Activated CD8-positive, alpha-beta memory T cell treated with anti-CD3 and anti-CD28 coated beads, Interleukin-2, amount 50 U/mL, for 48 hours (primary cell): Measurements from ENCODE around the gene LACTB.

ENCODE experiments used
- DNase-seq: peaks from one replicate; pipeline ENCODE4 v3.0.0-alpha.2; 2020

The LACTB gene, protein sequence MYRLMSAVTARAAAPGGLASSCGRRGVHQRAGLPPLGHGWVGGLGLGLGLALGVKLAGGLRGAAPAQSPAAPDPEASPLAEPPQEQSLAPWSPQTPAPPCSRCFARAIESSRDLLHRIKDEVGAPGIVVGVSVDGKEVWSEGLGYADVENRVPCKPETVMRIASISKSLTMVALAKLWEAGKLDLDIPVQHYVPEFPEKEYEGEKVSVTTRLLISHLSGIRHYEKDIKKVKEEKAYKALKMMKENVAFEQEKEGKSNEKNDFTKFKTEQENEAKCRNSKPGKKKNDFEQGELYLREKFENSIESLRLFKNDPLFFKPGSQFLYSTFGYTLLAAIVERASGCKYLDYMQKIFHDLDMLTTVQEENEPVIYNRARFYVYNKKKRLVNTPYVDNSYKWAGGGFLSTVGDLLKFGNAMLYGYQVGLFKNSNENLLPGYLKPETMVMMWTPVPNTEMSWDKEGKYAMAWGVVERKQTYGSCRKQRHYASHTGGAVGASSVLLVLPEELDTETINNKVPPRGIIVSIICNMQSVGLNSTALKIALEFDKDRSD

DNA sequence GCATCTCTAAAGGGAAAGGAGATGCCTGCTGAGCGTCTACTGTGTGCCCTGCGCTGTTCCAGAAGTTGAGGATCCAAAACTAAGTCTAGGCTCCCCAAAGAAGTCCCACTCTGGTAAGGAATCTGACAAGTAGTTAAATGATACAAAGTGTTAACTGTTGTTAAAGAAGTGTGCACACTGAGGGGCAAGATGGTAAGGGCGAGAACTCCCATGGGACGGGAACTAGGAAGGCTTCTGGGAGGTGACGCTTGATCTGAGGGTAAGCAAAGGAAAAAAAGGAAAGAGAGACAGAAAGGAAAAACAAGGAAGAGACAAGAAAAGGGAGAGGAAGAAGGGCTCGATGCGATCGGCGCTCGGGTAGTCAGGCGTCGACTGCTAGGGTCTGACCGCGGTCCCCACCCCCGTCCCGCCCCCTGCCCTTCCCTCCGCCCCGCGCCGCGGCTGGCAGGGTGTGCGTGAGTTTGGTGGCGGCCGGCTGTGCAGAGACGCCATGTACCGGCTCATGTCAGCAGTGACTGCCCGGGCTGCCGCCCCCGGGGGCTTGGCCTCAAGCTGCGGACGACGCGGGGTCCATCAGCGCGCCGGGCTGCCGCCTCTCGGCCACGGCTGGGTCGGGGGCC lies at the start of gene LACTB:
LACTB (plus strand) TSS at position 480 of the 620 bp plus-strand sequence; CDS start at position 491, 11 bp downstream.
- DNase-seq, result peak; percentile 90

DNA sequence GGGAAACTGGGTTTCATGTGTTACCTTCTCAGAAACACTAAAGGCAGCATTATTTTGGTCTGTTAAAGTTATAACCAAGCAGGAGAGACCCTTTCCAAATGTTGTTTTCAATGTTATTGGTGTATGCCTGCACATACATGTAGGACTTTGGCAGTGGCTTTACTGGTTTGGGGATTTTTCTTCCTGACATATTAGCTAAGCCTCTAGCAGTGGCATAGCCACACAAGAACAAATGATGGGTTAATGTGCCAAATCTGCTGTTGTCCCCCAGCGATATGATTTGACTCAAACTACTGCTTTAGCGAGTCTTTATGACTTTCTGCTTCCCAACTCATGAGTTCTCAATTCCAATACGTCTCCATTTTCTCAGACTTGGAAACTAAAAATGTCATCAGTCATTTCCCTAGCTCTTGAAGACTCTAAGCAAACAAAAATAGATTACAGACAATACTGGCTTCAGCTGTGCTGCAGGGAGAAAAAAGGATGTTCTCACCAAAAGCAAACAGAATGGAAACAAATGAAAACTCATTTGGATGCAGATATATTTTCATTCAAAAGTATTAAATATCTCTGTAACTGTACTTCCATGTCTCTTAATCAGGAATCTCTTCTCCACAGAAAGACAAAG lies 49.5 kb upstream of the LACTB start:
- no peak for DNase-seq

DNA sequence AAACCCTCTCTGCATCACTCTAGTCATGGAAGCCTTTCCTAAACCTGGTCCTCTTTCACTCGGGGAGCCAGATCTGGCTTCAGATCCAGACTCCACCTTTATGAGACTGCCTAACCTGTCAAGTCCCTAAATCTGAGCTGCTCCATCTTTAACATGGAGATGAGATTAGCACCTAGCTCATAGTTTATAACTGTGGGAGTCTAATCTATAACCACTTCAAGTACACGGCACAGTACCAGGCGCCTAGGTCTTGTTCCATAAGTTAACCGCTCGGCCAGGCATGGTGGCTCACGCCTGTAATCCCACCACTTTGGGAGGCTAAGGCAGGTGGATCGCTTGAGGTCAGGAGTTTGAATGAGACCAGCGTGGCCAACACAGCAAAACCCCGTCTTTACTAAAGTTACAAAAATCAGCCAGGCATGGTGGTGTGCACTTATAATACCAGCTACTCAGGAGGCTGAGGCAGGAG lies 48.8 kb upstream of the LACTB start:
- no peak for DNase-seq

DNA sequence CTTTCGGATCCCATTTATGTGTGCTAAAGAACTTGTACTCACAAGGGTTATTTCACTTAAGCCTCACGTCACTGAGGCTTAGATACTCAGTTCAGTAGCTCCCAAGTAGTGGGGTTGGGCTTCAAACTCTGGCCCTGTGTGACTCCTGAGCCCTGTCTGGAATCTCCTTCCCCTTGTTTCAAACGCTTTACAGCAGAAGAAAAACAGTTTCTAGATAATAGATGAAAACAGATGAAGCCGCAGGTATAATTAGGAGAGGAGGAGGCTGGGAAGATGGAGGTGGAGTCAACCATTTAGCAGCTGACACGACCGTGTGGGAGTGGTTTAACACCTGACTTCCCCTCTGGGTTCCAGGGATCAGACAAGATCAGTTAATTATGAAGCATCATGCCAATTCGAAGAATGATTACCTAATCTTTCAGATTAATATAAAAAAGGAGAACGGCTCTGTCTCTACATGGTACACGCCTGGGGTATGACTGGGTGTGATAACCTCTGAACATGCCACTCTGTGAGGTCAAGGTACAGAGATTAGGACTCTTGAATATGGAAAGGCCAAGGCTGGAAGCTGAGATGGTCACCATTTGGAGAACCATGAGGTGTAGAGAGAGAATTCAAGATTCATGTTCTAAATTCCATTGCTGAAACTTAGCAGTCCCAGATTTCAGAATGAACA lies 48.0 kb upstream of the LACTB start:
- no peak for DNase-seq

DNA sequence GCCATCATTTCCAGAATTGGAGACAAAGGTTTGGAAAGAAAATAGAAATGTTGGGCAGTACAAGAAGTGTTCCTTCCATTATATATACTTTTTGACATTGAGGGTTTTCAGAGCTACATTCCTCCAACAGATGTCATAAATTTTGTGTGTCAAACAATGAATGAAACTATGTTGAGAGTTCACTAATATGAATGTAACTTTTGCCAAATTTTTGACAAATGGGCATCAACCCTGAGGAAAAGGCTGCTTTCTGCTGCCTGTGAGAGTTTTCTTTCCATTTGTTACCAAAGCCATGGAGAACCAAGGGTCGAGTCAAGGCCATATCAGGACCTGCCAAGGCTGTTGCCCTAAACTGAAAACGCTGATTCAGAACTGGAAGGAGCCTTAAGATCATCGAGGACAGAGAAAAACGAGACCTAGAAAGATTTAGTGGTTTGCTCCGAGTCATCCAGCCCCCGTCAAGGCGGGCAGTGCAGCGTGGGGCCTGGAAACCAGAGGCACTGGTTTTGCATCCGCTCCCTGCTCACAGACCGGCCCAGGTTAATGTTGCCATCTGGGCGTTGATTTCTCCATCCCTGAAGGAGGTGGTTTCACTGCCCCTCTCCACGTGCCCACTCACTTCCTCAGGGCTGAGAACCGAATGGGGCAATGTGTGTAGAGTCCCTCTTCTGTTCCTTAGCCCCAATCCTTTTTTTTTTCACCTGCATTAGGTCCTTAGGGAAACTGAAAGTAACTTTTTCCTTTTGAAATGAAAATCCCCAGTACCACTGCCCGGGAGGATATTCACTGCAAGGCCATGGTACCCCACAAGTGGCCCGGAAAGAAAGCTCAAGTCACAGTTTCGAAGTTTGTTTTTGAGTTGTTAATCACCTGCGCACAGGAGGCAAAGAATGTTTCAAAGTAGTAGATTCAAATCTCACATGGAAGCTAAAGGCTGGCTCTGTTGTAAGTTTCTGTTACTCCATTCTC lies 46.4 kb upstream of the LACTB start:
- DNase-seq, result no peak

DNA sequence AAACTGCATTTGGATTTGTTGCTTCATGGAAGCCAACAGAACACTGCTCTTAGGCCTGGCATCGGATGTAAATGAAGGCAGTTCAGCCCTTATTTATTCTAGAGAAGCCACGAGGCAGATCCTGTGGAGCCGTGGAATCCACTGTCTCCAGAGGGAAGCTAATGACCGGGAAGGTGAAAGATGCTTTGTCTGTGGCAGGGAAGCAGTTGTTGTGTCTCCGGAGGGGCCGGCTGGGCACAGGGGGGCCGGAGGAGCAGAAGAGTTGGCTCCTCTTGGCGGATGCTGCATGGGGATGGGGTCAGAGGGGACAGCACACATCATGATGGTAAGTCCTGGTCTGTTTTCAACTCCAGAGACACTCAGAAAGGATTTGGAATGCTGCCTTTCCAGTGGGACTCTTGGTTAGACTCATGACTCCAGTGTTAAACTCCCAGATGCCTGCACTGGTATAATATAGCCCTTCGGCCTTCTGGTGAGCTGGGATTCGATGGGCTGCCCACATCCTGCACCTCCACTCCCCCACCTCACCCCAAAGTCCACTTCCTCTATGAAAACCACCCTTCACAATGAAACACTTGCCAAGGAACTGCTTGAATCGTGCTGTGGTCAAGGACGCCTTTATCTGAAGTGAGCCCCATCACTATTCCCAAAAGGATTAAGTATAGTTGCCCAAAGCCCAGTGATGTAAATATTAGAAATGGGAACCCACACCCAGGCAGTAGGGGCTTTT lies 45.5 kb upstream of the LACTB start:
- DNase-seq, result no peak

DNA sequence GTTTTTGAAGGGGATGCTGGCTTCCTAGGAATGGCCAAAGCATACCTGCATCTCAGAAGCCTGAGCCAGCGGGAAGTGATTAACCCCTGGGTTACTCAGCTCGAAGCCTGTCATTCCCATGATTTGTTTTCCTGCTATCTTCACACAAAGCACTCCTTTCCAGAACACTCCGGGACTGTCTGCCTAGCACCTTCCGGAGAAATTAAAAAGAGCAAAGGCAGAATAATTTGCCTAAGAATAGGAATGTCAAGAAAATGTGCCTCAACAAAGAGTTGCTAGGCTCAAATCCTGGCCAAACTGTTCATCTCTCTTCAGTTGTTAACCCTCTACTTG lies 45.0 kb upstream of the LACTB start:
- DNase-seq, result no peak

DNA sequence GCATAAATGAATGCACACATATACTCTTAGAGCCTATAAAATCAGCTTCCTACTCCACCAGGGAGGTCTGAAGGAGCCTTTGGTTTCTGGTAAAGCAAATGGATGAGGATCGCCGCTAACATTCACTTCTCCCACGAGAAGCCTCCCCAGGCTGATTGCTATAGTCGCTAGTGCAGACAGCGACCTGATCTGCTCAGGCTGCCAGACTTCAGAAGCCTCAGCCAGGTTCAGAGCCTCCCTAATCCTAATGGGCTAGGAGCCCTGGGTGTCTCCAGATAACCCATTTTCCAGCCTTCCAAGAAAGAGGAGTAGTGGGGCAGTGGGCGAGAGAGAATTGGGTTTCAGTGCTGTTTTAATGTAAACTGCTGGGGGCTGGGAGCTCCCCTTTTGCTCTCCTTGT lies 43.7 kb upstream of the LACTB start:
- no peak for DNase-seq

DNA sequence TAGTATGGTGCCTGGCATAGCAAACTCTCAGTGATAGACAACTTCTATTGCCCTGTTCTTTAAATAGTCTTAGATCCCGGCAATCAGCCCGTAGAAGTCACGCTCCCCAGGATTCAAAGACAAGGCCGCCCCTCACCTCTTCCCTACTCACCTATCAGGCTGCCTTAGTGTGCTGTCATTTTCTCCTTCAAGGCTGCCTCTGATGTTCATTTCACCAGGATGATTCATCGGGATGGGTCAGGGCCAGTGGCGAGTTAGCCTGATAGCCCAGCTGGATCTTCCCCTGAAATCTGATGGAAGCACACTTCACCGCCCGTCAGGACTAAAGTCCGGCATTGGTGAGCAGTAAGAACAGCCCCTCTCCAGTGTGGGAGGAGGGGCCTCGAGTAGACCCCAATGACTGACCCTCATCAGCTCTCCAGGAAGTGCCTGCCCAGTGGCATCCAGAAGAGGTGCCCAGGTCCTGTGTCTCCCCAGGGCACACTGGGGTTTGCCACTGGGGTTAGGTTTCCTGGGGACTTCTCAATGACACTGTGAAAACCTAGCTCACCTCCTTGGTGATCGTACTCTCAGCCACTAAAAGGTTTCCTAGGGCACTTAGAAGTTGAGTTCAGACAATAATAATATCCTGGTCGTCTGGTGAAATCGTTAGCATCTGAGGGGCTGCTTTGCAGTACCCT lies 41.6 kb upstream of the LACTB start:
- no peak for DNase-seq

DNA sequence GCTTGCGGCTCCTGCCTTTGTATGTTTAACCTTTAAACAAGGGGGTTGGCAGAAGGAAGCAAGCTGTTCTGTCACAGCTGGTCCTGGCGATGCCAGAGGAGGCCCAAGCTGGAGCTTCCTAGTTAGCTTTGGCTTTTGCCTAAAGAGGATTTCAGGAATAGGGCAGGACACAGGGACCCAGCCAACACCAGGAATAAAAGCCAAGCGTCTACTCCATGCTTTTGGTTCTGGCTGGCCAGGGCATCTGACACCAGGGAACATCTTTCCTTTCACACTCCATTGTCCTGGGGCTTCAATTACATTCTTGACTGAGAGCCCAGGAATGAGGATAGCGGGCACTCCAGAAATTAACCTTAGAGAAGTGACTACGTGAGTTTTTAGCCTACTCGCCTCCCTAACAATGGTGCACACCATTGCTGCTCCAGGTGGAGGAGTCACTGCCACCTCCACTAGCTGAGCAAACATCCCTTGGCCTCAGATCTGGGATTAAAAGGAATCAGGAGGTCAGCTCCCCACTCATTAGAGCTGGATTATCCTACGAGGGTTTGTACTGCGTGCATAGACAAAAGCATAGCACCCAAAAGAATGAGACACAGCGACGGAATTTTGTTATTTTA lies 40.9 kb upstream of the LACTB start:
- no peak for DNase-seq

DNA sequence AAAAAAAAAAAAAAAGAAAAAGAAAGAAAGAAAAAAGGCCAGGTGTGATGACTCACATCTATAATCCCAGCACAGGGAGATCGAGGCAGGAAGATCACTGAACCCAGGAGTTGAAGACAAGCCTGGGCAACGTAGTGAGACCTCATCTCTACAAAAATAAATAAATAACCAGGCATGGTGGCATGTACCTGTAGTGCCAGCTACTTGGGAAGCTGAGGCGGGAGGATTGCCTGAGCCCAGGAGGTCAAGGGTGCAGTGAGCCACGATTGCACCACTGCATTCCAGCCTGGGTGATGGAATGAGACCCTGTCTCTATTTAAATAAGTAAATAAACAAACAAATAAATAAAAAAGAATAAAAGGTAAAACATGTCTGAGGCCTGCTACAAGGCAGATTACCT lies 39.3 kb upstream of the LACTB start:
- DNase-seq, result no peak

DNA sequence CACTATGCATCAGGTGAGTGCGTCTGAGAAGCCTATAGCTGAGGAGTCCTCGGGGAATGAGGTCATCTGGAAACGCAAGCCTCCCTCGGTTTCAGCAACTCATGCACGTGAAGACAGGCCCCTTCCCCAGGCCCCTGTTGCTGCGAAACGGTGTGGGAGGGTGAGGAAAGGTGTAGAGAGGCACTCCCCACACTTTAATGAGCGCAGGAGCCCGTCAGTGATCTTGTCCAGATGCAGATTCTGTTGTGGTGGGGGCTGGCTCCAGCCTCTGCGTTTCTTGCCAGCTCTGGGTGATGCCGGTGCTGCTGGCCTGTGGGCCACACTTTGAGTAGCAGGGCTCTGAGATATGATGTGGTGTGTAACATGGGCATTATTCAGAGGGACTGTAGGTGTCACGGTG lies 38.6 kb upstream of the LACTB start:
- DNase-seq, result no peak

DNA sequence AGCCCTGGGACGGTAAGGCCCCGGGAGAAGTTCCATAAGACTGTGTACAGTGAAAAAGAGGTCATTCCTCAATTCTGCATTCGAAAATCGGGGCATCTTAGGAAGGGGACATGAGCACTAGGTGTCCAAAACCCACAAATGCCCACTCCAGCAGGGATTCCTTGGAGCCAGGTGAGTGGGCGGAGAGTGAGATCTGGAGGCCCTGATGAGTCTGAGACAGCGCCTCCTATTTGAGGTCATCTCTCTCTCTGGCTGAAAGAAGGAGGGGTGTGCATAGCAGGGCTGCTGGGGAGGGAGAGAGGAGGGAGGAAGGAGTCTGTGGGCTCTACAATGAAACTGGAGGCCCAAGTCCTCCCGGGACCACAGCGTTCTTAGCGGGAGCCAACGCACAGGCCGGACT lies 38.1 kb upstream of the LACTB start:
- DNase-seq, result no peak

DNA sequence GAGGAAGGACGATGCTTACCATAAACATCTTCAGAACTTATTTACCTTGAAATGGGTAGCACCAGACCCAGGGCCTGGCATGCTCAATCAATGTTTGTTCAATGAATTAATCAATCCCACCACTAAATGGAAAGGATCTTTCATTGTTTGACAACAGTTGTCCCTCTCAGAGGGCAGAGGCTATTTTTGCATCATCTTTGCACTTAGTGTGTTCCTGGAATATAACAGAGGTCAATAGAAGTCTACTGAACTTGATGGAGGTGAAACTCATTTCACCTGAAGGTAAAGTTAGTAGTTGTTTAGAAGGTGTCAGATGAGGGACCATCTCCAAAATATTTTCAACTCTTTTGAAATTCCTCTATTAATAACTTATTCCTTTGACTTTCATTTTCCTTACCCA lies 36.9 kb upstream of the LACTB start:
- DNase-seq, result no peak

DNA sequence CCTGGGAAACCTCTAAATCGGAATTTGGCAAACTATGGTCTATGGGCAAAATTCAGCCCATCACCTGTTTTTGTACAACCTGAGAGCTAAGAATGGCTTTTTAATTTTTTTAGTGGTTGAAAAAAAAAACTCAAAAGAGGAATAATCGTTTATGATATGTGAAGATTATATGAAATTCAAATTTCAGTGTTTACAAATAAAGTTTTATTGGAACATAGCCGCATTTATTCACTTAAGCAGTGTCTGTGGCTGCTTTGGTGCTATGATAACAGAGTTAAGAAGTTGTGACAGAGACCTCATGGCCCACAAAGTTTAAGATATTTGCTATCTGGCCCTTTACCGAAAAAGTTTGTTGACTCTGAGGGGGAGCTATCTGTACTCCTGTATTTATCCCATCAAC lies 36.4 kb upstream of the LACTB start:
- DNase-seq, result no peak

DNA sequence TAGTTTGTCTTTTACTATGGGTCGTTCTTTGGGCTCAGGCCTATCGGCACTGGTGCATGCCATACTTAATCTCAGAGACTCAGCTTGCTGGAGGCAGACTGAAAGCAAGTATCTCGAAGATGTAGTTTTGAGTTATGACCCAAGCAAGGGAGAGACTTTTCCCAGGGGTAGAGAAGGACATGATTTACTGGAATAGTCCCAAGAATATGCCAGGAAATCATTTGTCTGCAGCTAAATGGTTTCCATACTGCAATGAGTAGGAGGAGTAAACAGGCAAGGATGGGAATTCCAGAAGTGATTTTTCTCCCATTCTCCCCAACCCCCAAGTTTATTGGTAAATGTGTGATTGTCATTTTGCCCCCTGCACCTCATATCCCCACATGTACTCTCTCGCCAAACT lies 35.4 kb upstream of the LACTB start:
- no peak for DNase-seq

DNA sequence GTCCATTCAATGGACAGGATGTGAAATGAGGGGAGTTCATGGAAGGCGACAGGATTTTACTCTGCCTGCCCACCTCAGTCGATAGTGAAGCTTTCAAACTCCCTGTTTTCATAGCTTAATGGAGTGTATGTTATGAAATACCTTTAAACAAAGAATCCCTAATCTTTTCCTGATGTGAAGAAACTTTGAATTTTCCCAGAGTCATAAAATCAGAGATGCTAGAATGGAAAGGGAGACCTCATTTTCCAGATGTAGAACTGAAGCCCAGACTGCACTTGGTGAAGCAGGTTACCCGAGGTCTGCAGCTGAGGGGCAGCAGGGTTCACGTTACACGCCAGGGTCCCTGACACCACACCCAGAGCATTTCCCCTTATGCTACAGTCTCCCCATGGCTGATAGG lies 34.7 kb upstream of the LACTB start:
- no peak for DNase-seq

DNA sequence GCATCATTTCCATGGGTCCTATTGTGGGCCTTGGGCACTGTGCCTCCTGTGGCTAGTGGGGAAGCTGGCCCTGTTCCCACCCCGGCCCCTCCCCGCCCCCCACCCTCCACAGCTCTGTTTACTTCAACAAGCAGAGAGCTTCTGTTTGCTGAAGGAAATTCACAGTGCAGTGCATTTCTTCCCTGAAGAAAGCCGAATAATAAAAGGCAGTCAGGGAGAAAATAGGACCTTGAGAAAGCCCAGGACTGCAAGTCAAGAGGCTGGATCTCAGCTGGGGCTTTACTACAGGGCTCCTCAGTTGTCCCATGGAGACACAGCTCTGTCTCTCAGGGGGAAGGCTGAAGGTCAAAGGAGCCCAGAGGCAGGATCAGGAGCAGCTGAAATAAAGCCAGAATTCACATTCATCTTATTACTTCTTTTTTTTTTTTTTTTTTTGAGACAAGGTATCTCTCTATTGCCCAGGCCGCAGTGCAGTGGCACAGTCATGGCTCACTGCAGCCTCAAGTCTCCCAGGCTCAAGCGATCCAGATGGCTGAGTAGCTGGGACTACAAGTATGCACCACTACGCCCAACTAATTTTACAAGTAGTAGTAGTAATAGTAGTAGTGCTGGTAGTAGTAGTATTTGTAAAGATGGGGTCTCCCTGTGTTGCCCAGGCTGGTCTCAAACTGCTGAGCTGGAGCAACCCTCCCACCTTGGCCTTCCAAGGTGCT lies 33.0 kb upstream of the LACTB start:
- no peak for DNase-seq

DNA sequence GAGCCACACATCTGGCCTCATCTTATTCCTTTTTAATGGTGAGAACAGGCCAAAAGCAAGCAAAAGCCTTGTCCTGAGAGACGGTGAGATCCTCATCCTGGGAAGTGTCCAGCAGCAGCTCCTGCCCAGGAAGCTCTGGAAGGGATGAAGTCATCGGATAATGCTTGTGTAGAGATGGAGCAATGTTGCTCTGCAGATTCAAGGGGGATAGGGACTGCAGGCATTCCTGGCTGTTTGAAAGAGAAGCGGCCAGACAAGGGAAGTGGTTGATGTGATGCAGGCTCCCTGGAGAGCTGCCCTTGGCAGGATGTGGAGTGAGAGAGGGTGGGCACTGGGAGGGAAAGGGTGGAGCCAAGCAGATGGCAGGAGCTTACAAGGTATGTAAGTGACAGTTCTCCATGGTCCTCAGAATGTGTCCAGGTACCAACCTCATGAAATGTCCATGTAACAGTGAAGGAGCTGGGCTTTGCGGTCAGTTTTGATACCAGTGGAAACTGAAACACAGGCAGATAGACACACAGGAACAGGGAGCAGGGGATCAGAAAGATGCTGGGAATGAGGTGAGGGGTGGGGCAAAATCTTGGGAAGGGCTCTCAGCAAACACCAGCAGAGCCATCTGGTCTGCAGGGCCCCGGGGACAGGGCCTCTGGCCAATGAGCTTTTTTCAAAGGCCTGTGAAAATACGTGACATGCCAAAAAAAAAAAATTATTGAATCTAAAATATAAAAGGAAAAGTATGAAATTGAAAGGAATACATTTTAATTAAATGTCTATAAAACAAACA lies 32.2 kb upstream of the LACTB start:
- DNase-seq, result no peak
